Inflammatory macrophage (primary cell): Measurements from ENCODE around the gene CD96.
"Not testable (repeated sequence)": the region's sequence is repeated elsewhere in the genome, so short reads cannot be mapped to it uniquely, and the experiment has no call there.

Experiments used
- DNase-seq, 2 donors: peaks; one replicate each; pipeline ENCODE4 v3.0.0-alpha.2; 2020 to 2022

The CD96 gene

DNA sequence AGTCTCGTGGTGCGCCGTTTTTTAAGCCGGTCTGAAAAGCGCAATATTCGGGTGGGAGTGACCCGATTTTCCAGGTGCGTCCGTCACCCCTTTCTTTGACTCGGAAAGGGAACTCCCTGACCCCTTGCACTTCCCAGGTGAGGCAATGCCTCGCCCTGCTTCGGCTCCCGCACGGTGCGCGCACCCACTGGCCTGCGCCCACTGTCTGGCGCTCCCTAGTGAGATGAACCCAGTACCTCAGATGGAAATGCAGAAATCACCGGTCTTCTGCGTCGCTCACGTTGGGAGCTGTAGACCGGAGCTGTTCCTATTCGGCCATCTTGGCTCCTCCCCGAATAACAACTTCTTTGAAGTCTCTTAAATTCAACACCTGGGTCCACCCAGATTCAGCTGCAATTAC is 19.9 kb downstream of the CD96 start:
- DNase-seq = not testable (repeated sequence)

DNA sequence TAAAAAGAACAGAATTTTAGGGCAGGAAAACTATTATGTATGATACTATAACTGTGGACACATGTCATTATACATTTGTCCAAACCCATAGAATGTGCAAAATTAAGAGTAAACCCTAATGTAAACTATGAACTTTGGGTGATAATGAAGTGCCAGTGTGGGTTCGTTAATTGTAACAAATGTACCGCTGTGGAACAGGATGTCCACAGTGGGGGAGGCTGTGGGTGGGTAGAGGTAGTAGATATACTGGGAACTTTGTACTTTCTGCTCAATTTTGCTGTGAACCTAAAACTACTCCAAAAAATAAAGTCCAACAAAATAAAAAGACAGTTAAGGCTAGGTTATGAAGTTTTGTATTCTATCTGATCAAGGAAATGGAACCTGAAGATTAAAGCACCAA is 24.8 kb downstream of the CD96 start:
- DNase-seq = no peak

DNA sequence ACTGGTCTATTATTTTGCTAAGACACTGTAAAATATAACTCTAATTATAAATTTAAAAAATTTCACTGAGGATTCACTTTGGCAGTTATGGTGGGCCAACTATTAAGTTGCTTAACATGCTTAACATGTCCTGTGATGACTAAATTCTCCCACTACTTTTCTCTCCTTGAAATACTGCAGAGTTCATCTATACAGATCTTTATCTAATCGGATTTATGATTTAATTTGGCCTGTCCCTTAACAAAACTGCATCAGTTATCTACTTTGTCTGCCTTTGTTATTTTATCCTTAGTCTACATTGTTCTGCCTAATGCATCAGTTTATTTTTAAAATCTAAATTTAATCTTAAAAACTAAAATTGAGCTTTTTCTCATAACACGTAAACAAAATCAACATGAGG is 26.4 kb downstream of the CD96 start:
- DNase-seq = no peak

- no peak for DNase-seq
Observed at GRCh38 chr3:111568911-111569310, 26.9 kb downstream of the CD96 start.

DNA sequence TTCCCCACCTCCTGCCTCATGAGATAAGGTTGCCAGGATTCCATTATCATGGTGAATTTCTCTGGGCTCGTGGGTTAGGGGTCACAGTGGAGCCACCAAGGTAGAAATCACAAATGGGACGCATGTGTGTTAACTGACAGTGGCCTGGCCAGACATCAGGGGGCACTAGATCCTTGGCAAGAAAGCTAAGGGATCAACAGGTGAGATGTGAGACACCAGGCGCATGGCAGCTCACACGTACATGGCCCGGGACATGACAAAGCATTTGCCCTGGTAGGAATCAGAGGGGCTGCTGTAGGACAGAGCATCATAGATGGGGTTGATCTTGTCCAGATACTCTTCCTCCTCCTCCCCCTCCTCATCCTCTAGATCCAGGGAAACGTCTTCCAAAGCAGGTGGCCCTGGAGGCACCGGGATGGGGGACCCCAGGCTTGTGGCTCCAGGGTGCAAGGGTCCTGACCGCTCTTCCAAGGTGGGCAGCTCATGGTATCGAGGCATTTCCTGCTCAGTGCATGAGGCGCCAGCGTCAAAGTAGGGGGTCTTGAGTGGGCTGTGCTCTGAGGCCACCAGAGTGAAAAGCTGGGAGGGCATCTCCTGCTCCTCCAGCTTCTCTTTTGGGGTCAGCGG is 28.5 kb downstream of the CD96 start:
- no peak for DNase-seq

- no peak for DNase-seq
Observed at GRCh38 chr3:111571282-111571681, 29.3 kb downstream of the CD96 start.

GRCh38 chr3:111571907-111572460 is 30.0 kb downstream of the CD96 start:
- no peak for DNase-seq

DNA sequence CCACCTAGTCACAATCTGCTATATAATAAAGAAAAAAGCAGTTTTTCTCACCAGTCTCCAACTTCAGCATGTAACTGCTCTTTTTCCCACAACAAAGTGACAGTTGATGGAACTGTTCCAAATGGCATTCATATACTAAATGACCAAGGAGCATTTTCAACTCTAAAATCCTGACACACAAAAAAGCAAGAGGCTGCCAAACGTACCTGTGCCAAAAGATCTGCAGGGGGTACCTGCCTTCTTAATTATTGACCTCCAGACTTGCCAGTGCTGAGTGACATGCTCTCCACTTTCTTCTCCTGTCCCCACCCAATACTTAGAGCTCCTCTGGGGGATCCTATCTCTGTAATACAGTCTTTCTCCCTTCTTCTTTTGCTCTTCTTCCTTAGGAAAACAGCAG is 35.1 kb downstream of the CD96 start:
- DNase-seq = no peak

- peak; percentile 25 to 30 for DNase-seq
Observed at GRCh38 chr3:111577798-111578685, 36.0 kb downstream of the CD96 start.

DNA sequence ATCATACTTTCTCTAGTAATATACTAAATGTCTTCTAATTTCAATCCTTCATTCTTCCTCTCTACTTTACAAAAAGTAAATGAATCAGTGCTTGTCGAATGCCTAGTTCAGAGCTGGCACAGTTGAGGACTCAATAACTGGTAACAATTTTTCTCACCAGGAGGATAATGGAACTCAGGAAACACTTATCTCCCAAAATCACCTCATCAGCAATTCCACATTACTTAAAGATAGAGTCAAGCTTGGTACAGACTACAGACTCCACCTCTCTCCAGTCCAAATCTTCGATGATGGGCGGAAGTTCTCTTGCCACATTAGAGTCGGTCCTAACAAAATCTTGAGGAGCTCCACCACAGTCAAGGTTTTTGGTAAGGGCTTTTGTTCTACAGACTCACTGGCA is 36.9 kb downstream of the CD96 start:
- no peak for DNase-seq

- DNase-seq = no peak
Observed at GRCh38 chr3:111579495-111579894, 37.5 kb downstream of the CD96 start.

- DNase-seq = no peak
Observed at GRCh38 chr3:111581403-111582119, 39.6 kb downstream of the CD96 start.

DNA sequence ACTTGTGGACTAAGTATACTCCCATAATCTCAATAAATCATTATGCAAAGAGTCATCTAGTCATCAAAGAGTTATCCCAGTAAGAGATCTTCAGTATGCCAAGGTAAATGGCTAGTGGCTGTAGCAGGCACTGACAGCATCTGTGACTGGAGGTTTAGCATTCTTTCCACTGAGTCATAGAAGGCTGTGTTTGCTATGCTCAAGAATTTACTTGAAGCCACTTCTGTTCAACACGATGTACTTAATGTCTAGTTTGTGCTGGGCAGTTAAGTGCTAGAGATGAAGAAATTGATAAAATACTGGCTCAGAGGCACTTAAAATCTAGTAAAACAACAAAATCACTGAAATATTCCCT is 40.1 kb downstream of the CD96 start:
- no peak for DNase-seq

DNA sequence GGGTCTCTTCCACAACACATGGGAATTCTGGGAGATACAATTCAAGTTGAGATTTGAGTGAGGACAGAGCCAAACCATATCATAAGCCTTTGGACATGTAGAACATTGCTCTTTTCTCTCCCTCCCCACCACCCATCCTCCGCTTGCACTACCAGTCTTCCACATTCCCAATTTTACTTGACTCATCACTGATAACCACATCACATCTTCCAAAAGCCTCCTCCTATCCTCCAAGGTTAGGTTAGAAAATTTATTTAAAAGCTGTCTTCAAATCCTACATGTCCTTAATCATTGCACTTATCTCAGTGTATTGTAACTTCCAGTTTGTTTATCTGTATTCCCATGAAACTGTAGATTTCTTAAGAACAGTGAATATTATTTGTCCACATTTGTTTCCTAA is 42.7 kb downstream of the CD96 start:
- no peak for DNase-seq

DNA sequence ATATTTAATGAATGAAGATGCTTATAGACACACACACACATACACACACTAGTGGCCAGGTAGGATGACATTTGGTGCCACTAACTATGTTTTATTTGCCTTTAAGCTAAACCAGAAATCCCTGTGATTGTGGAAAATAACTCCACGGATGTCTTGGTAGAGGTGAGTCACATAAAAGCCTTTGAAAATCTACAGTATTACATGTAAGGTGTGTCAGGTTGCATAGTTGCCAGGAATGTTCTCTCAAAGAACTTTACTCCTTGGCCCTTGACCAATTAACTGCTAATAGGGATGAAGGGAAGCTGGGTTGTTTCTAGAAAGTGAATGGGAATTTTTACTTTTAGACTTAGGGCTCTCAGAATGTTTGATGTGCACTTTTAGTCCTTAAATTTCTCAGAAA is 43.2 kb downstream of the CD96 start:
- DNase-seq = no peak

DNA sequence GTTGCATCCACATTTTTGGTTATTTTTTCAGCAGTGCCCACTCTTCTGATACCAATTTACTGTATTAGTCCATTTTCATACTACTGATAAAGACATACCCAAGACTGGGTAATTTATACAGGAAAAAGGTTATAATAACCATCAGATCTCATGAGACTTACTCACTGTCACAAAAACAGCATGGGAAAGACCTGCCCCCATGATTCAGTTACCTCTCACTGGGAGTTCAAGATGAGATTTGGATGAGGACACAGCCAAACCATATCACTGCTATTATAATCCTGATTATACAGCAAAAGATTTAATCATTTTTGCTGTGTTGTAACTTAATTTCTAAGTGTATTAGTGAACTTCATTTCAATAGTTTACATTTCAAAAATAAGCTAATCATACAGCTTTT is 46.5 kb downstream of the CD96 start:
- no peak for DNase-seq

- no peak for DNase-seq
Observed at GRCh38 chr3:111589303-111590142, 47.5 kb downstream of the CD96 start.

GRCh38 chr3:111590143-111590491 is 48.1 kb downstream of the CD96 start:
- DNase-seq = no peak

GRCh38 chr3:111591555-111591954 is 49.6 kb downstream of the CD96 start:
- DNase-seq = no peak

DNA sequence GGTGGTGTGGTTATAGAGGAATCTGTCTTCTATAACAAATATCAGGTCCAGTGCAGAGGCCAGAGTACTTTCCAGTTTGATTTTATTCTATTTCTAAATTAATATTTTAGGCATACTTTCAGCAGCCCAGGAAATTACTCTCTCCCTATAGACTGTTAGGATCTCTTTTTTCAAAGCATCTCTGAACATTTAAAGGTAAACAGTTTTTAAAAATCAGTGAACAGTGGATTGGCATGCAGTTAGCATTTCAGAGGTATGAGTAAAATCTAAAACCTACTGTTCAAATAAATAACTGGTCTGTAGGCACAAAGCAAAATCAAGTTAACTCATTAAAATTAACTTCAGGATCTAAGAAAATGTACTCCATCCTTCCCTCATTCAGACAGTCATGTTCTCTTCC is 50.1 kb downstream of the CD96 start:
- no peak for DNase-seq

DNA sequence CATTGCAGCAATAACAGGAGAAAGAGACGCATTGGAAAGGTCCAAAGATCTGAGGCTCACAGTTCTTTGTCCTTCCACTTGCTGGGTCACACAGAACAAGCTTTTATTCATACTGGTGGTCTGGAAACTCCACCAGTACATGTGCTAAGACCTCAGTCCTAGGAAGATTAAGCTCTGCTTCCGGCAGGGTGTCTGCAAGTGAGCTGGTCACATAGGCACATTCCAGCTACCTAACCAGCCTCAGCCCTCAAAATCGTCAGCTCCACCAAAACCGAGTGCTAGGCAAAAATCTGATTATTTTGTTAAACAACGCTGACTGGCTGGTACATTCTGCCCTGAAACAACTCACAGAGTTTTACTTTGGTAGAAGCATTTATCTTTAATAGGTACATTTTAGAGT is 50.9 kb downstream of the CD96 start:
- no peak for DNase-seq

DNA sequence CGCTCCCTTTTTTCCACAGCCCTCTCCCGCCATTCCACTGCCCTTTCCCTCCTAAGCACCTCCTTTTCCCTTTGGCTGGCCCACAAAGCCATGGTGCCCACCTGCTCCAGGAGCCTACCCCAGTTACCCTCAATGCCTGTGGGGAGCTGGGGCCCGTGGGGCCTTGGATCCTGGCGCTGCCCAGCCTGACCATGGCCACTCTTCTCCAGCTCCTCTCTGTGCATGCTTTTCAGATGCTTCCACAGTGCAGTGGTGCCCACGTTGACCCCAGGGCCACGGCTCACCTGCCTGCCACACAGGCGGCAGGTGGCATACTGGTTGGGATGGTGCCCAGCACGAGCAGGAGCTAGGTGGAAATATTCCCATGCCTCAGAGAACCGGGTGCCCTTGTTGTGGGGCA is 51.7 kb downstream of the CD96 start:
- no peak for DNase-seq

GRCh38 chr3:111594205-111594604 is 52.2 kb downstream of the CD96 start:
- no peak for DNase-seq
